A673 (cell line): Measurements from ENCODE around the gene GAK. TPM values are rescaled to one million over a fixed set of nuclear protein-coding genes. Genes with fewer than 3 reads are reported as not detected.
"Not testable (repeated sequence)": the region's sequence is repeated elsewhere in the genome, so short reads cannot be mapped to it uniquely, and the experiment has no call there.

Experiments used
- BruUV-seq: library from RNA; stranded (reverse); fragments of 400-500 nt; replicated peaks from 2 replicates; lab custom pipeline; 2021; lab: Mats Ljungman, UMichigan
- CTCF ChIA-PET: fragments of 300-600 bp; sonication (Branson Sonifier 250); formaldehyde crosslinking; loops from one replicate; lab custom pipeline; 2022; ENCODE audit warnings: antibody characterized with exemption; lab: Charles Lee
- POLR2A ChIA-PET: fragments of 300-600 bp; sonication (Branson Sonifier 250); formaldehyde crosslinking; loops from one replicate; lab custom pipeline; 2022; ENCODE audit warnings: antibody characterized with exemption; ENCODE audit not compliant: low non-redundant PET; lab: Charles Lee
- DNase-seq: peaks from one replicate; pipeline ENCODE4 v3.0.0-alpha.2; 2015; ENCODE audit warnings: low spot score
- H3K27ac ChIP-seq: fragments of 200-600 bp; sonication (generic); 2 replicates; pipeline ENCODE4 v1.5.1; 2016; ENCODE audit warnings: mixed run types, low read depth, mild to moderate bottlenecking, mixed read lengths, antibody characterized with exemption, low read length; ENCODE audit not compliant: poor library complexity, severe bottlenecking
- H3K27me3 ChIP-seq: fragments of 200-600 bp; sonication (generic); replicated peaks from 2 replicates; pipeline ENCODE4 v1.6.1; 2017; ENCODE audit warnings: mixed run types, low read depth, mild to moderate bottlenecking, mixed read lengths, antibody characterized with exemption, low read length; ENCODE audit not compliant: insufficient read depth, poor library complexity
- H3K36me3 ChIP-seq: fragments of 200-600 bp; sonication (generic); 2 replicates; pipeline ENCODE4 v1.6.1; 2016; ENCODE audit warnings: mixed run types, mild to moderate bottlenecking, mixed read lengths, antibody characterized with exemption, low read length; ENCODE audit not compliant: insufficient read depth, poor library complexity, severe bottlenecking
- H3K4me1 ChIP-seq: fragments of 200-600 bp; sonication (generic); 2 replicates; pipeline ENCODE4 v1.6.1; 2017; ENCODE audit warnings: mixed run types, mild to moderate bottlenecking, mixed read lengths, antibody characterized with exemption, low read length; ENCODE audit not compliant: insufficient read depth, poor library complexity, severe bottlenecking
- H3K4me3 ChIP-seq: fragments of 200-600 bp; sonication (generic); 2 replicates; pipeline ENCODE4 v1.5.1; 2016; ENCODE audit warnings: low read depth, mixed run types, mild to moderate bottlenecking, mixed read lengths, low read length; ENCODE audit not compliant: poor library complexity, severe bottlenecking
- H3K9me3 ChIP-seq: fragments of 200-600 bp; sonication (generic); 2 replicates; pipeline ENCODE4 v1.6.1; 2016; ENCODE audit warnings: mixed run types, low read depth, mild to moderate bottlenecking, mixed read lengths, antibody characterized with exemption, low read length; ENCODE audit not compliant: poor library complexity, severe bottlenecking
- CTCF ChIP-seq: fragments of 300-800, 200-600 bp; sonication (generic); conservative IDR thresholded peaks from 2 replicates; pipeline ENCODE4 v1.5.1; 2017; ENCODE audit warnings: low read depth, mild to moderate bottlenecking, antibody characterized with exemption, low read length, moderate library complexity, mixed read lengths
- EZH2 ChIP-seq: fragments of 200-600 bp; sonication (generic); IDR thresholded peaks from 2 replicates; pipeline ENCODE4 v1.6.1; 2017; ENCODE audit warnings: borderline replicate concordance, low read depth, mild to moderate bottlenecking, mixed read lengths, antibody characterized with exemption, low read length; ENCODE audit not compliant: poor library complexity, severe bottlenecking
- intact Hi-C: fragments of 100-400 bp; cut with micrococcal nuclease; formaldehyde crosslinking; loops from one replicate; pipeline ENCODE4 v1.10.0; 2022; ENCODE audit not compliant: unreplicated experiment
- total RNA-seq: library from RNA; stranded (reverse); gene quantifications from 2 replicates; pipeline ENCODE4 v1.2.3, GENCODE V29; 2021

The GAK gene
- total RNA-seq, 1 experiment from 2014 or later = 96.2 TPM

- CTCF ChIA-PET = no interaction called here
- no peak for DNase-seq
- BruUV-seq = no TSS peak
These were observed 118.2 kb downstream of the GAK start for GRCh38 chr4:813900-814299.

GRCh38 chr4:808860-809570 lies 123.1 kb downstream of the GAK start:
- Histone ChIP-seq H3K4me3 (no peak overlapping the region), H3K9me3 (no peaks in the 10 kb centered on the region), H3K27me3 (no peaks in the 10 kb centered on the region), H3K27ac (no peak overlapping the region), H3K36me3 (no peaks in the 10 kb centered on the region), H3K4me1 (no peaks in the 10 kb centered on the region)
- no TSS peak for BruUV-seq
- no peak for DNase-seq
- CTCF ChIA-PET = no interaction called here
- POLR2A ChIA-PET = no interaction called here
- intact Hi-C loops = no loop called here
- TF ChIP-seq CTCF (no peak), EZH2 (no peak)

More at GRCh38 chr4:813900-814299, 118.2 kb downstream of the GAK start:
- Histone ChIP-seq H3K36me3 (no peaks in the 10 kb centered on the region), H3K27ac (no peak overlapping the region), H3K9me3 (no peaks in the 10 kb centered on the region), H3K4me1 (no peaks in the 10 kb centered on the region), H3K4me3 (no peak overlapping the region), H3K27me3 (no peaks in the 10 kb centered on the region)
- POLR2A ChIA-PET = no interaction called here
- intact Hi-C loops = no loop called here
- no peak for TF ChIP-seq EZH2

- no peaks in the 10 kb centered on the region for H3K9me3 ChIP-seq
- H3K4me3 ChIP-seq = no peak overlapping the region
- ChIA-PET CTCF (no interaction called here), POLR2A (no interaction called here)
- intact Hi-C loops = no loop called here
- no TSS peak for BruUV-seq
- no peaks in the 10 kb centered on the region for H3K36me3 ChIP-seq
- no peaks in the 10 kb centered on the region for H3K27me3 ChIP-seq
- TF ChIP-seq CTCF (no peak), EZH2 (no peak)
- no peak overlapping the region for H3K27ac ChIP-seq
- no peak for DNase-seq
- no peaks in the 10 kb centered on the region for H3K4me1 ChIP-seq
These were observed 124.3 kb downstream of the GAK start for GRCh38 chr4:807792-808191.

GRCh38 chr4:806979-807378 lies 125.1 kb downstream of the GAK start:
- H3K4me1 ChIP-seq, BruUV-seq, H3K27me3 ChIP-seq, H3K9me3 ChIP-seq, DNase-seq, intact Hi-C loops, H3K4me3 ChIP-seq, H3K36me3 ChIP-seq, CTCF ChIA-PET, POLR2A ChIA-PET, H3K27ac ChIP-seq: not testable (repeated sequence)
